Hippocampal formation (tissue), 2 donors: ENCODE measurements around the gene ACBD7.
A peak's percentile ranks its signal among the peaks of the same experiment; 100 is the strongest.

Source experiments
- DNase-seq, 2 donors: peaks; one replicate each; lab custom pipeline; 2025; lab: John Stamatoyannopoulos, UW

Gene ACBD7

GRCh38 chr10:15091418-15091817, 2.8 kb upstream of the ACBD7 start:
- DNase-seq: no peak

GRCh38 chr10:15084502-15084922, 4.1 kb downstream of the ACBD7 start:
- peak; percentile 11 to 66 for DNase-seq

GRCh38 chr10:15083674-15084501, 4.7 kb downstream of the ACBD7 start:
- no peak for DNase-seq

GRCh38 chr10:15075421-15075820, 13.2 kb downstream of the ACBD7 start:
- no peak for DNase-seq

GRCh38 chr10:15072358-15072757, 16.2 kb downstream of the ACBD7 start:
- no peak for DNase-seq

GRCh38 chr10:15069230-15069629, 19.3 kb downstream of the ACBD7 start:
- no peak for DNase-seq

- no peak for DNase-seq
These were observed 19.8 kb downstream of the ACBD7 start for GRCh38 chr10:15068802-15069201.

- DNase-seq: no peak
These were observed 21.4 kb downstream of the ACBD7 start for GRCh38 chr10:15067154-15067553.

GRCh38 chr10:15060638-15061037, 27.9 kb downstream of the ACBD7 start:
- no peak for DNase-seq

- DNase-seq: no peak
These were observed 28.7 kb downstream of the ACBD7 start for GRCh38 chr10:15059914-15060313.

GRCh38 chr10:15058689-15059088, 29.9 kb downstream of the ACBD7 start:
- DNase-seq: no peak

- no peak for DNase-seq
These were observed 35.5 kb downstream of the ACBD7 start for GRCh38 chr10:15053061-15053460.

GRCh38 chr10:15052121-15052520, 36.5 kb downstream of the ACBD7 start:
- no peak for DNase-seq

- no peak for DNase-seq
These were observed 39.0 kb downstream of the ACBD7 start for GRCh38 chr10:15049533-15049932.

- no peak for DNase-seq
These were observed 42.0 kb downstream of the ACBD7 start for GRCh38 chr10:15046626-15047025.

- no peak for DNase-seq
These were observed 43.2 kb downstream of the ACBD7 start for GRCh38 chr10:15045380-15045779.

GRCh38 chr10:15043674-15044073, 44.9 kb downstream of the ACBD7 start, which contains the start of gene OLAH:
Gene OLAH, plus strand, starts transcription at chr10:15043943. Its CDS starts 3,346 bp downstream, at chr10:15047289.
- no peak for DNase-seq

GRCh38 chr10:15038416-15038815, 50.2 kb downstream of the ACBD7 start:
- DNase-seq: no peak

- no peak for DNase-seq
These were observed 50.9 kb downstream of the ACBD7 start for GRCh38 chr10:15037691-15038090.

- peak; percentile 12 to 18 for DNase-seq
These were observed 52.9 kb downstream of the ACBD7 start for GRCh38 chr10:15035385-15036301.

GRCh38 chr10:15027741-15028140, 60.8 kb downstream of the ACBD7 start:
- no peak for DNase-seq
